GM12878 (cell line): ENCODE measurements around the gene MGAT3. TPM values are rescaled to one million over a fixed set of nuclear protein-coding genes. Genes with fewer than 3 reads are reported as not detected.

Experiments
- ATAC-seq: fragments of 200-7000 bp; cut with Tn5 transposase; 3 replicates; pipeline ENCODE4 v1.9.1; 2020; ENCODE audit warnings: mild to moderate bottlenecking, moderate library complexity
- BruUV-seq: library from RNA; stranded (reverse); fragments of 400-500 nt; replicated peaks from 2 replicates; lab custom pipeline; 2021; lab: Mats Ljungman, UMichigan
- CTCF ChIA-PET: fragments of 300-600 bp; sonication (Branson Sonifier 250); formaldehyde crosslinking; extraction: SDS; loops from one replicate; lab custom pipeline; 2021; ENCODE audit warnings: inconsistent platforms; lab: Yijun Ruan, JAX
- POLR2A ChIA-PET: fragments of 350-600 bp; formaldehyde crosslinking; extraction: SDS; loops from one replicate; lab custom pipeline; 2021; ENCODE audit warnings: inconsistent platforms; lab: Charles Lee
- RAD21 ChIA-PET: fragments of 300-600 bp; sonication (Branson Sonifier 250); formaldehyde crosslinking; loops from one replicate; lab custom pipeline; 2023; ENCODE audit warnings: antibody characterized with exemption; ENCODE audit not compliant: unreplicated experiment; lab: Charles Lee
- SMC1A ChIA-PET: fragments of 300-600 bp; sonication (Branson Sonifier 250); formaldehyde crosslinking; loops from one replicate; lab custom pipeline; 2023; ENCODE audit not compliant: unreplicated experiment, uncharacterized antibody; lab: Charles Lee
- DNase-seq: peaks from one replicate; pipeline ENCODE4 v3.0.0-alpha.2; 2011; ENCODE audit warnings: low read depth, low spot score
- FAIRE-seq: peaks from 3 replicates; lab custom pipeline; 2011; peaks lifted over from hg19 to GRCh38; lab: Jason Lieb, UNC
- H2AFZ ChIP-seq: 2 replicates; pipeline ENCODE4 v1.6.0; 2011; ENCODE audit warnings: low read depth, low read length, control low read depth; ENCODE audit not compliant: control insufficient read depth
- H3K27ac ChIP-seq: 2 replicates; pipeline ENCODE4 v1.5.1; 2011; ENCODE audit warnings: control low read depth; ENCODE audit not compliant: control insufficient read depth, insufficient read depth
- H3K27me3 ChIP-seq, 2 experiments: replicated peaks in 1 of 2; 2 replicates each; pipeline versions ENCODE4 v1.6.0 to v1.6.1; 2011; ENCODE audit warnings: low read length in 1 of 2; ENCODE audit not compliant: control insufficient read depth in 2 of 2, insufficient read depth in 2 of 2
- H3K36me3 ChIP-seq, 2 experiments: 2 replicates each; pipeline ENCODE4 v1.5.1; 2011; ENCODE audit warnings: low read length in 1 of 2; ENCODE audit not compliant: control insufficient read depth in 2 of 2, insufficient read depth in 2 of 2
- H3K4me1 ChIP-seq: 2 replicates; pipeline ENCODE4 v1.6.1; 2011; ENCODE audit warnings: mild to moderate bottlenecking, low read length, moderate library complexity, mixed read lengths; ENCODE audit not compliant: control insufficient read depth, insufficient read depth
- H3K4me2 ChIP-seq: 2 replicates; pipeline ENCODE4 v1.6.0; 2011; ENCODE audit warnings: control low read depth; ENCODE audit not compliant: control insufficient read depth, insufficient read depth
- H3K4me3 ChIP-seq: fragments of 200-600 bp; sonication (generic); 2 replicates; pipeline ENCODE4 v1.5.1; 2016
- H3K79me2 ChIP-seq: 2 replicates; pipeline ENCODE4 v1.6.0; 2011; ENCODE audit warnings: low read length; ENCODE audit not compliant: control insufficient read depth, insufficient read depth
- H3K9ac ChIP-seq: 2 replicates; pipeline ENCODE4 v1.8.0; 2011; ENCODE audit warnings: low read length, control low read depth, mixed read lengths; ENCODE audit not compliant: control insufficient read depth, insufficient read depth
- H3K9me3 ChIP-seq: replicated peaks from 3 replicates; pipeline ENCODE4 v1.5.1; 2011; ENCODE audit warnings: mild to moderate bottlenecking, low read length; ENCODE audit not compliant: control insufficient read depth, insufficient read depth
- H4K20me1 ChIP-seq: 2 replicates; pipeline ENCODE4 v1.6.0; 2011; ENCODE audit not compliant: control insufficient read depth, insufficient read depth
- CHD2 ChIP-seq: IDR thresholded peaks from 2 replicates; pipeline ENCODE4 v1.6.1; 2011; ENCODE audit warnings: low read depth, low read length, improper control_type of control experiment, borderline replicate concordance
- CREM ChIP-seq: IDR thresholded peaks from 2 replicates; pipeline ENCODE4 v1.6.1; 2014; ENCODE audit warnings: antibody characterized with exemption, low read depth
- E2F8 ChIP-seq: fragments of 450-650 bp; IDR thresholded peaks from 2 replicates; pipeline ENCODE4 v1.6.1; 2018; ENCODE audit warnings: mild to moderate bottlenecking, low read depth, moderate library complexity; ENCODE audit not compliant: partially characterized antibody
- IKZF1 ChIP-seq: fragments of 450-650 bp; conservative IDR thresholded peaks from 2 replicates; pipeline ENCODE4 v1.6.1; 2017; ENCODE audit warnings: antibody characterized with exemption, mild to moderate bottlenecking
- IRF5 ChIP-seq: fragments of 450-650 bp; IDR thresholded peaks from 2 replicates; pipeline ENCODE4 v1.6.1; 2017; ENCODE audit warnings: borderline replicate concordance
- MYB ChIP-seq: fragments of 150-350 bp; IDR thresholded peaks from 2 replicates; pipeline ENCODE4 v1.6.1; 2014; ENCODE audit warnings: mild to moderate bottlenecking, low read depth, low read length, borderline replicate concordance
- NR2C1 ChIP-seq: fragments of 450-650 bp; IDR thresholded peaks from 2 replicates; pipeline ENCODE4 v1.6.1; 2017; ENCODE audit warnings: antibody characterized with exemption, mild to moderate bottlenecking, moderate library complexity
- NR2F1 ChIP-seq: fragments of 450-650 bp; conservative IDR thresholded peaks from 2 replicates; pipeline ENCODE4 v1.6.1; 2017; ENCODE audit warnings: mild to moderate bottlenecking
- NRF1 ChIP-seq: conservative IDR thresholded peaks from 2 replicates; pipeline ENCODE4 v1.6.1; 2011; ENCODE audit warnings: mild to moderate bottlenecking, low read depth, low read length, improper control_type of control experiment
- POLR2A ChIP-seq: IDR thresholded peaks from 2 replicates; pipeline ENCODE4 v1.6.1; 2011; ENCODE audit warnings: low read depth, mild to moderate bottlenecking, low read length
- RAD21 ChIP-seq: IDR thresholded peaks from 2 replicates; pipeline ENCODE4 v1.6.1; 2011; ENCODE audit warnings: mild to moderate bottlenecking, low read depth, low read length, moderate library complexity; ENCODE audit not compliant: insufficient read depth
- SREBF2 ChIP-seq: IDR thresholded peaks from 2 replicates; pipeline ENCODE4 v1.6.1; 2012; ENCODE audit warnings: mild to moderate bottlenecking, low read length
- STAT3 ChIP-seq: IDR thresholded peaks from 2 replicates; pipeline ENCODE4 v1.6.1; 2011; ENCODE audit warnings: low read depth, low read length, improper control_type of control experiment
- TCF3 ChIP-seq: IDR thresholded peaks from 2 replicates; pipeline ENCODE4 v1.6.1; 2012; ENCODE audit warnings: low read depth, mild to moderate bottlenecking, low read length, borderline replicate concordance; ENCODE audit not compliant: insufficient read depth
- YY1 ChIP-seq: IDR thresholded peaks from 2 replicates; pipeline ENCODE4 v1.6.1; 2011; ENCODE audit warnings: low read depth, mild to moderate bottlenecking, low read length
- ZBTB33 ChIP-seq: fragments of 450-650 bp; IDR thresholded peaks from 2 replicates; pipeline ENCODE4 v1.6.1; 2017; ENCODE audit warnings: mild to moderate bottlenecking
- ZSCAN29 ChIP-seq: fragments of 450-650 bp; IDR thresholded peaks from 2 replicates; pipeline ENCODE4 v1.6.1; 2017; ENCODE audit warnings: mild to moderate bottlenecking, moderate library complexity
- ZZZ3 ChIP-seq: IDR thresholded peaks from 2 replicates; pipeline ENCODE4 v1.6.1; 2011; ENCODE audit warnings: low read depth; ENCODE audit not compliant: control insufficient read depth, insufficient read length
- WGBS: methylation state at CpG from one replicate; pipeline ENCODE4 v1.1.6; 2016; ENCODE audit warnings: low lambda C conversion rate; ENCODE audit not compliant: insufficient replicate concordance, insufficient coverage; ENCODE audit errors: missing lambda C conversion rate; 5-methylcytosine and 5-hydroxymethylcytosine counted together
- in situ Hi-C: fragments of 300-500 bp; cut with MboI; formaldehyde crosslinking; loops from 9 replicates; pipeline ENCODE4 v1.14.3; 2018; ENCODE audit warnings: mixed read lengths
- intact Hi-C: fragments of 100-400 bp; cut with micrococcal nuclease; formaldehyde crosslinking; loops from one replicate; pipeline ENCODE4 v1.14.2; 2022; ENCODE audit not compliant: unreplicated experiment
- polyA plus RNA-seq, 11 experiments: library from polyadenylated mRNA; depleted of rRNA in 4 of 11; unstranded in 6 of 11; stranded (reverse) in 5 of 11; fragments of >200 nt; fragmentation: Nextera tagmentation in 4 of 11; fragmentation: Illumina TruSeq in 1 of 11; extraction: Ambion mirVana in 4 of 11; extraction: Trizol in 1 of 11; gene quantifications; 1 replicate in 1 of 11; 2 replicates in 10 of 11; pipeline versions ENCODE4 v1.2.1 to v1.2.3, GENCODE V29; 2011 to 2016; ENCODE audit warnings: inconsistent platforms in 2 of 11, missing spikeins in 2 of 11, low read depth in 1 of 11
- total RNA-seq, 4 experiments: library from RNA; depleted of rRNA in 3 of 4; stranded (reverse); fragments of >200 nt in 3 of 4; fragmentation: Illumina TruSeq in 1 of 4; extraction: Trizol in 1 of 4; gene quantifications; 2 replicates each; pipeline versions ENCODE4 v1.2.1 to v1.2.3, GENCODE V29; 2013 to 2021

Gene MGAT3
- total and polyA plus RNA-seq, 10 of the 15 experiments (the other 5 are each of a cell fraction or from before 2014, with no cell fraction given), result 0.32 to 40.2 (median 11.9) TPM

- SMC1A ChIA-PET, result interaction anchor here (0.6 to 3.1 kb wide), 22 partner anchors 8 to 543 kb away, joined by 3 to 21 read pairs (median 4); partner anchors contain the start of genes MIEF1 and TAB1
- 77% methylated on average over 4 of the region's 4 CpGs for WGBS
- Histone ChIP-seq H3K4me3 (no peak overlapping the region), H3K4me1 (peaks cover 7% of the 10 kb centered on the region; the same call in 1 of the 2 replicates), H2AFZ (no peak overlapping the region), H3K9me3 (no peaks in the 10 kb centered on the region), H3K36me3 (peaks cover 3 to 11% of the 10 kb centered on the region in 2 experiments; a peak in 3 of 4 replicates), H3K9ac (no peak overlapping the region), H3K27me3 (no peaks in the 10 kb centered on the region), H3K27ac (no peak overlapping the region), H4K20me1 (no peaks in the 10 kb centered on the region), H3K79me2 (no peaks in the 10 kb centered on the region), H3K4me2 (no peak overlapping the region)
- POLR2A ChIA-PET, result interaction anchor here (0.6 to 2.0 kb wide), 3 partner anchors 26 to 103 kb away, joined by 3 to 10 read pairs (median 6); partner anchors contain the start of gene ATF4
- RAD21 ChIA-PET, result interaction anchor here (0.8 to 2.9 kb wide), 6 partner anchors 9 to 35 kb away, joined by 3 to 30 read pairs (median 4); partner anchors contain the start of genes ATF4 and MIEF1
- DNase-seq (no peak), ATAC-seq (no peak), FAIRE-seq (no peak)
- in situ Hi-C loops, result loop anchor here (5.0 kb wide), 1 partner anchor 549 kb away; no protein-coding TSS in a partner anchor
- TF ChIP-seq E2F8 (no peak), NRF1 (no peak), ZSCAN29 (no peak), MYB (no peak), RAD21 (no peak), CREM (no peak), STAT3 (no peak), YY1 (no peak), NR2C1 (no peak), ZZZ3 (no peak), CHD2 (no peak), ZBTB33 (no peak), NR2F1 (no peak), TCF3 (no peak), IKZF1 (no peak), SREBF2 (no peak), IRF5 (no peak), POLR2A (no peak)
- BruUV-seq, result no TSS peak
- CTCF ChIA-PET, result interaction anchor here (0.7 to 15.7 kb wide), 32 partner anchors 8 to 543 kb away, joined by 3 to 372 read pairs (median 5); partner anchors contain the start of genes ATF4, MIEF1, RPS19BP1 and TAB1
- intact Hi-C loops, result loop anchor here (1.0 to 5.0 kb wide), 2 partner anchors 36 to 544 kb away; no protein-coding TSS in a partner anchor
These were observed 36.9 kb downstream of the MGAT3 start for GRCh38 chr22:39493759-39494158.
